Neuron (in vitro differentiated cells): ENCODE measurements around the gene KLF13.

Experiments used
- H2AFZ ChIP-seq: one replicate; pipeline ENCODE4 v1.6.1; 2013; ENCODE audit warnings: low read depth, mild to moderate bottlenecking, inconsistent platforms, low read length, moderate library complexity
- H3K27me3 ChIP-seq: one replicate; pipeline ENCODE4 v1.6.1; 2013; ENCODE audit warnings: low read length; ENCODE audit not compliant: insufficient read depth
- H3K36me3 ChIP-seq: one replicate; pipeline ENCODE4 v1.6.1; 2013; ENCODE audit warnings: low read length; ENCODE audit not compliant: insufficient read depth
- H3K4me1 ChIP-seq: one replicate; pipeline ENCODE4 v1.6.1; 2013; ENCODE audit warnings: low read length; ENCODE audit not compliant: insufficient read depth
- H3K4me3 ChIP-seq: 2 replicates; pipeline ENCODE4 v1.5.1; 2013; ENCODE audit warnings: mild to moderate bottlenecking, low read length, moderate library complexity
- H3K9me3 ChIP-seq: one replicate; pipeline ENCODE4 v1.6.1; 2013; ENCODE audit warnings: low read length

Gene KLF13

GRCh38 chr15:31325595-31326155, 960 bp upstream of the KLF13 start:
- Histone ChIP-seq H3K27me3 (no peaks in the 10 kb centered on the region), H3K4me3 (peak overlapping the region; percentile 72), H3K4me1 (peaks cover 21% of the 10 kb centered on the region), H2AFZ (peak overlapping the region; percentile 78), H3K36me3 (no peaks in the 10 kb centered on the region), H3K9me3 (peaks cover 5% of the 10 kb centered on the region)

- H3K36me3 ChIP-seq = no peaks in the 10 kb centered on the region
- no peak overlapping the region for H2AFZ ChIP-seq
- no peaks in the 10 kb centered on the region for H3K9me3 ChIP-seq
- peak overlapping the region; percentile 72 for H3K4me3 ChIP-seq
- peaks cover 20% of the 10 kb centered on the region for H3K4me1 ChIP-seq
- no peaks in the 10 kb centered on the region for H3K27me3 ChIP-seq
These were observed 437 bp downstream of the KLF13 start for GRCh38 chr15:31326875-31327668.

DNA sequence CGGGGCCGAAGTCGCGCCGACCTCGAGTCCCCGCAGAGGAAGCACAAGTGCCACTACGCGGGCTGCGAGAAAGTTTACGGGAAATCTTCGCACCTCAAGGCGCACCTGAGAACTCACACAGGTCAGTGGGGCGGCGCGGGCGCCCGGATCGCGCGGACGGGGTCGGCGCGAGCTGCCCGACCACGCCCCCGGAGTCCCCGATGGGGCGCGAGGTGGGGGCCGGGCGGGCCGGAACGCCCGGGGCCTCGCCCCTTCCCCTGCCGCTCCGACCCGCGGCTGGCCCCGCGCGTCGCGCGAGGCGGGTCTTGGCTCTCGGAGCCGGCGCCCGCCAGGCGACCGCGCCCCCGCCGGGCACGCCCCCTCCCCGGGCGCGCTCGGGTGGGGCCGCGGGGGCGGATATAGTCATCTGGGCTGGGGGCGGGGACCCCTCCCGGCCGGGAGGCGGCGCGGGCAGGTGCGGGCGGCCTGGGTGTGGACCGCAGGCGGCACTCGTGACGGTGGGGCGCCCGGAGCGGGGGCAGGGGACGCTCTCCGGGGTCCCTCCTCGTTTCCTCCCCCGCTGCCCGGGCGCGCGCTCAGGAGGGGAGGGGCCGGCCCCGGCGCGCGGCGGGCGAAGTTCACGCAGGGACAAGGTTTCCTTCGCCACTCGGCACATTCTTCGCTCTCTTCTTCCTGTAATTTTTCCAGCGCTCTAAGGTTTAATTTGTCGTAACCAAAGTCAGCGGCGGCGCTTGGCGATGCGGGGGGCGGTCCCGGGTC, 1.2 kb downstream of the KLF13 start:
- Histone ChIP-seq H3K36me3 (no peaks in the 10 kb centered on the region), H2AFZ (peak overlapping the region; percentile 64), H3K4me3 (peak overlapping the region; percentile 72), H3K4me1 (peaks cover 21% of the 10 kb centered on the region), H3K27me3 (no peaks in the 10 kb centered on the region), H3K9me3 (no peaks in the 10 kb centered on the region)

GRCh38 chr15:31328428-31328968, 1.9 kb downstream of the KLF13 start:
- Histone ChIP-seq H3K27me3 (no peaks in the 10 kb centered on the region), H2AFZ (peak overlapping the region; percentile 64), H3K36me3 (no peaks in the 10 kb centered on the region), H3K4me1 (peaks cover 19% of the 10 kb centered on the region), H3K9me3 (no peaks in the 10 kb centered on the region), H3K4me3 (peak overlapping the region; percentile 72)

DNA sequence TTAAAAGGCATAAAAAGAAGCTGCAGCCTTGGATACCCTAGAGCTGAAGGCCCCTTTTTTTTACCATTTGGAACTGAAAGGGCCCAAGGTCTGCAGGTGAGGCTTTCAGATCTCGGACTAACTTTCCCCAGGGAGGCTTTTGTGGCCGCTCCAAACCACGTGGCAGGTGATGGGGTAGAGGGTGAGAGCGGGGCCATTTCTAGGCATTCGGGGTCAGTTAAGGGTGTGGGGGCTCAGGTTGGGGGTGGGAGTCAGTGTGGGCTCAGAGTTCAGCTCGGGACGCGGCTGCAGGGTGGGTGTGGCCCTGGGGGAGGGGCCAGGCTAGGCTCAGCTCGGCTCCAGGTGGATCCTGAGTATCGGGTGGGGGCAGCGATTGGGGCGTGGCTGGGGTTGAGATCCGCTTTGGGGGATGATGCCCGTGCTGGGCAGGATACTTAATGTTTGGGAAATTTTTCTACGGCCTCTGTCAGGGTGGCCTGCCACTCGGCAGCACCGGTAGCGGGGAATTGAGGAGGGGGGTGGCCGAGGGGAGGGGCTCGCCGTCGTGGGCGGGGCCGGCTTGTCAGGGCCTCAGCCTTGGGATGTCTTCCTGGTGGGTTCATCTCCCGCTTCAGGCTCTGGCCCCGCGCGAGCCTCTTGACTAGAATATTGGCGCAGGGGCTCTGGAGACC, 2.5 kb downstream of the KLF13 start:
- H3K4me3 ChIP-seq = peak overlapping the region; percentile 72
- H2AFZ ChIP-seq = no peak overlapping the region
- peaks cover 19% of the 10 kb centered on the region for H3K4me1 ChIP-seq
- no peaks in the 10 kb centered on the region for H3K9me3 ChIP-seq
- no peaks in the 10 kb centered on the region for H3K36me3 ChIP-seq
- H3K27me3 ChIP-seq = no peaks in the 10 kb centered on the region

- no peak overlapping the region for H3K4me3 ChIP-seq
- no peaks in the 10 kb centered on the region for H3K27me3 ChIP-seq
These were observed 3.0 kb downstream of the KLF13 start for GRCh38 chr15:31329640-31330010.

GRCh38 chr15:31330111-31330785, 3.6 kb downstream of the KLF13 start:
- no peaks in the 10 kb centered on the region for H3K9me3 ChIP-seq
- H3K36me3 ChIP-seq = no peaks in the 10 kb centered on the region
- H3K27me3 ChIP-seq = no peaks in the 10 kb centered on the region
- H3K4me1 ChIP-seq = peaks cover 16% of the 10 kb centered on the region
- no peak overlapping the region for H3K4me3 ChIP-seq
- no peak overlapping the region for H2AFZ ChIP-seq

More at GRCh38 chr15:31329640-31330010, 3.0 kb downstream of the KLF13 start:
- Histone ChIP-seq H3K36me3 (no peaks in the 10 kb centered on the region), H2AFZ (no peak overlapping the region), H3K9me3 (no peaks in the 10 kb centered on the region), H3K4me1 (peaks cover 19% of the 10 kb centered on the region)

DNA sequence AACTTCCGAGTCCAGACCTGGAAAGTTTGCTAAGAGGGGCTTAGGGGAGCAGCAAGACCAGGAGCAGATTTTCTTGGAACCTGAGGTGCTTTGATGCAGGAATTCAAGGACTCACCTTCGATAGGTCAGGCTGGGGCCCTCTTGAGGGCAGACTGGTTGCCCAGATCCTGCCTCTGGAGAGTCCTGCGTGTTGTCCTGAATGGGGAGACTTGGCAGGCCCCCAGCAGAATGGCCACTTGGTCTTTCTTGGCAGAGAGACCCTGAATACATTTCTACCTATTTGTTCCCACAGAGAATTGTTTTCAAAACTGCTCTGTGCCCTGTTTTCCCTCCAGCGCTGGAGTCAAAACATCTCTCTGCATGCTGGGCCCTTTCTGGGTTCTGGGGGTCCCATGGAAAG, 4.2 kb downstream of the KLF13 start:
- Histone ChIP-seq H3K4me1 (peaks cover 15% of the 10 kb centered on the region), H3K9me3 (no peaks in the 10 kb centered on the region), H2AFZ (no peak overlapping the region)

GRCh38 chr15:31331389-31331788, 4.8 kb downstream of the KLF13 start:
- Histone ChIP-seq H3K27me3 (no peaks in the 10 kb centered on the region), H3K9me3 (no peaks in the 10 kb centered on the region), H3K36me3 (no peaks in the 10 kb centered on the region), H3K4me1 (peaks cover 15% of the 10 kb centered on the region), H3K4me3 (no peak overlapping the region), H2AFZ (no peak overlapping the region)

More for the DNA sequence above, 4.2 kb downstream of the KLF13 start:
- no peak overlapping the region for H3K4me3 ChIP-seq
- no peaks in the 10 kb centered on the region for H3K27me3 ChIP-seq
- no peaks in the 10 kb centered on the region for H3K36me3 ChIP-seq

DNA sequence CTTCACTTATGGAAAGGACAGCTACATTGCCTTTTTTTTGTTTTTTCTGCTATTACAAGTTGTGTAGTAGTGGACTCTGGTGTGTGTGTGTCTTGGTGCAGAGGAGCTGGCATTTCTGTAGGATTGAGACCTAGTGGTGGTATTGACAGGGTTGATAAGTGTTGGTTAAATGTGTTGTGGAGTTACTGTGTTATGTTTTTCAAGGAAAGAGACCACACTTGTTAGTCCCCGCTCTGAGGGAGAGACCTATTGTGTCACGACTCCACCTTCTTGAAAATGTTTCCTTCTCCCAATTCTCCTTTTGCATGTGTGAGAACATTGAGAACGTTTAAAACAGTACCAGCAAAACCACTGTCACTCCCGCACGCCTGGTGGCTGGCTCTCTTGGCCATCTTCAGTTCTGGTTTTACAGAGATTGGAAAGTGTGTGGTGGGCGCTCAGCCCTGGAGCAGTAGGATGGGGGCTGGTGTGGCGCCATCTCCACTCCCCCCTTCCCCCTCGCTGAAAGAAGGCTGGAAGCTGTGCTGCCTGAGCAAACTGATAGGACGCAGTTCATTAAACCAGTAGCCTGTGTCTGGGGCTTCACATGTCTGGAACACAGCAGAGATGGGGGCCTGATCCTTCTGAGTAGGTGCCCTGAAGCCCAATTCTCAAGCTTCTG, 5.5 kb downstream of the KLF13 start:
- peaks cover 15% of the 10 kb centered on the region for H3K4me1 ChIP-seq
- no peaks in the 10 kb centered on the region for H3K9me3 ChIP-seq
- no peak overlapping the region for H2AFZ ChIP-seq
- H3K4me3 ChIP-seq = no peak overlapping the region
- H3K36me3 ChIP-seq = no peaks in the 10 kb centered on the region
- no peaks in the 10 kb centered on the region for H3K27me3 ChIP-seq

GRCh38 chr15:31332681-31333071, 6.0 kb downstream of the KLF13 start:
- peaks cover 15% of the 10 kb centered on the region for H3K4me1 ChIP-seq
- H3K36me3 ChIP-seq = no peaks in the 10 kb centered on the region
- H3K9me3 ChIP-seq = no peaks in the 10 kb centered on the region
- no peak overlapping the region for H3K4me3 ChIP-seq
- no peak overlapping the region for H2AFZ ChIP-seq
- H3K27me3 ChIP-seq = no peaks in the 10 kb centered on the region

GRCh38 chr15:31333119-31333518, 6.5 kb downstream of the KLF13 start:
- Histone ChIP-seq H3K9me3 (no peaks in the 10 kb centered on the region), H3K4me3 (no peak overlapping the region), H3K36me3 (no peaks in the 10 kb centered on the region), H2AFZ (no peak overlapping the region), H3K4me1 (peaks cover 15% of the 10 kb centered on the region), H3K27me3 (no peaks in the 10 kb centered on the region)
